Nephron (organoid): ENCODE results near the gene MAP4K1.

Source experiments
- H3K27ac Mint-ChIP-seq, 3 experiments: 2 replicates each; pipeline ENCODE4 v1.8.0; 2020; ENCODE audit warnings: mixed read lengths in 3 of 3, mild to moderate bottlenecking in 2 of 3, moderate library complexity in 1 of 3
- H3K27me3 Mint-ChIP-seq: 2 replicates; pipeline ENCODE4 v1.8.0; 2021; ENCODE audit warnings: low read depth, mild to moderate bottlenecking, moderate library complexity, mixed read lengths
- H3K36me3 Mint-ChIP-seq: 2 replicates; pipeline ENCODE4 v1.8.0; 2020; ENCODE audit warnings: low read depth, mixed read lengths
- H3K4me1 Mint-ChIP-seq: 2 replicates; pipeline ENCODE4 v1.8.0; 2020; ENCODE audit warnings: mixed read lengths
- H3K4me3 Mint-ChIP-seq, 3 experiments: 2 replicates each; pipeline ENCODE4 v1.8.0; 2020; ENCODE audit warnings: mild to moderate bottlenecking in 3 of 3, mixed read lengths in 3 of 3, moderate library complexity in 2 of 3
- H3K9me3 Mint-ChIP-seq: 2 replicates; pipeline ENCODE4 v1.8.0; 2020; ENCODE audit warnings: mixed read lengths
- TF ChIP-seq, protein P1 (sequence below), 3 experiments: fragments of 200-600 bp; sonication (generic); IDR thresholded peaks; one replicate each; pipeline ENCODE4 v1.5.0; 2021; ENCODE audit warnings: antibody characterized with exemption in 3 of 3; ENCODE audit not compliant: unreplicated experiment in 3 of 3

MAP4K1 gene

GRCh38 chr19:38617764-38618589 lies at the start of gene MAP4K1:
MAP4K1 (minus strand) TSS chr19:38617953; CDS start chr19:38617895, 58 bp downstream.
- H3K36me3 Mint-ChIP-seq: peaks cover 18% of the 10 kb centered on the region
- H3K9me3 Mint-ChIP-seq: no peaks in the 10 kb centered on the region
- H3K4me1 Mint-ChIP-seq: peaks cover 20% of the 10 kb centered on the region
- H3K27ac Mint-ChIP-seq: peak within 1 kb of the TSS; percentile 68 to 92 (median 85)
- TF ChIP-seq, protein P1, sequence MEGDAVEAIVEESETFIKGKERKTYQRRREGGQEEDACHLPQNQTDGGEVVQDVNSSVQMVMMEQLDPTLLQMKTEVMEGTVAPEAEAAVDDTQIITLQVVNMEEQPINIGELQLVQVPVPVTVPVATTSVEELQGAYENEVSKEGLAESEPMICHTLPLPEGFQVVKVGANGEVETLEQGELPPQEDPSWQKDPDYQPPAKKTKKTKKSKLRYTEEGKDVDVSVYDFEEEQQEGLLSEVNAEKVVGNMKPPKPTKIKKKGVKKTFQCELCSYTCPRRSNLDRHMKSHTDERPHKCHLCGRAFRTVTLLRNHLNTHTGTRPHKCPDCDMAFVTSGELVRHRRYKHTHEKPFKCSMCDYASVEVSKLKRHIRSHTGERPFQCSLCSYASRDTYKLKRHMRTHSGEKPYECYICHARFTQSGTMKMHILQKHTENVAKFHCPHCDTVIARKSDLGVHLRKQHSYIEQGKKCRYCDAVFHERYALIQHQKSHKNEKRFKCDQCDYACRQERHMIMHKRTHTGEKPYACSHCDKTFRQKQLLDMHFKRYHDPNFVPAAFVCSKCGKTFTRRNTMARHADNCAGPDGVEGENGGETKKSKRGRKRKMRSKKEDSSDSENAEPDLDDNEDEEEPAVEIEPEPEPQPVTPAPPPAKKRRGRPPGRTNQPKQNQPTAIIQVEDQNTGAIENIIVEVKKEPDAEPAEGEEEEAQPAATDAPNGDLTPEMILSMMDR (IDR thresholded peaks at IDR 0.05; ENCODE audit: unreplicated experiment in 3 of 3): no peak
- no peaks in the 10 kb centered on the region for H3K27me3 Mint-ChIP-seq
- peak within 1 kb of the TSS; percentile 97 to 100 (median 99) for H3K4me3 Mint-ChIP-seq

DNA sequence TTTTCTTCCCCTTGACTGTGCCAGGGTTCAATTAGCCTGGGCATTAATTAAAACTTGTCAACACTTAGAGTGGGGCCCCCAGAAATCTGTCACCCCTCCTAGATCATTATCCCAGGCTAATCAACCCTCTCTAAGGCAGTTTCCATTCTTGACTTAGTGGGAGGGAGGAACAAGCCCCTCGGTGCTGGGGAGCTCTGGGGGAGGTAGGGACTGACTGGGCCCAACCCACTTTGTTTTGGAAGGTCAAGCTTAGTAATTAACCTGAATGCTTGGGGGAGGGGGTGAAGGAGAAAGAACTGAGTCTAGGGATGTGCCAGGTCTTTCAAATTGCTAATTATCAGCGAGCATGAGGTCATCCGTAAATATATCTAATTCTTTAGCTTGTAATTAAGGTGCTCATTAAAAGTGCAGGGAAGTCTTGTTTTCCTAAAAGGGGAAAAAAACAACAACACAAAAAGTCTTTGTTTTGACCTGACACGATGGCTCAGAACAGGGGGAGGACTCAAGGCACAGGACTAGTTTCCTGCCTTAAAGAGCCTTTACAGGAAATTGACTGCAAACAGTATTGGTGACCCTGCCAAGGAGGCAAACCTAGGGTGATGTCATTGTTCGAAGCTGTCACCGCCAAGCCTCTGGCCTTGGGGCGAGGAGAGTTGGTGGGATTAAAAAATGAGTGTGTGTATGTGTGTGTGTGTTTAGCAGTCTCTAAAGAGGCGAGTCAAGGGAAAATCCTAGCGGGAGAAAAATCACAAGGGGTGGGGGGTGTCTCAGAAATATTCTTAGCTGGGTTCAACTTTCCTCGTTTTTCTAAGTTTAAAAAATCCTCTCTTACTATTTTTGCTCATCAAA lies 49.1 kb upstream of the MAP4K1 start:
- Mint-ChIP-seq H3K4me1 (peaks cover 95% of the 10 kb centered on the region), H3K27me3 (no peaks in the 10 kb centered on the region), H3K9me3 (no peaks in the 10 kb centered on the region)

DNA sequence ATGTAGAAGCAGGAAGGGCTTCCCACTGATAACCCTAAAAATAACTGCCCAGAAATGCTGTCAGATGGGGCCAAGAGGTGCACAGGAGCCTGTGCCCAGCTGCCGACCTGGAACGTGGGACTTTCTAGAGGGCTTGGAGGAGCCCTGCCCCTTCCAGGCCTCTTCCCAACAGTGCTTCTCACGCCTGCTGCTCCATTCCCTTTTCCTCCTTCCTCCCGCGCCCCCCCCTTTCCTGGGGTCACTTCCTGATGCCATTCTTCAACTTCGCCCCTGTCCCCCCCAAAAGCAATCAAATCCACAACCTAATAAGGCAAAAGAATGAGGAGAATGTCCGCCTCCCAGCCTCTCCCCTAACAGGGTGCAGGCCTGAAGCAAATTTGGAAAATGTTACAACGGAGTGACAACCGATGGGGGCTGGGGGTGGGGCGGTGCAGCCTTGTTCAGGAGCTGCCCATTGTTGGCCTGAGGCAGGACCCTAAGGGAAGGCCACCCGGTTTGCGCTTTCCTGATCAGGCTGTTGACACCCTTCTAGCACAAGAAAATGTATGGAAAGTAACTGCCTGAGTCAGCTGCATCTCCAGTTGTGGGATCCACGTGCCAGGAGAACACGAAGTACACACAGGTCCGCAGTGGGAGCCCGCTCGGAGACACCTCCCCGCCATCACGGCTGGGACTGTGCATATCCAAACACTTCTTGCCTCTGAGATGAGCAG lies 48.4 kb upstream of the MAP4K1 start:
- Mint-ChIP-seq H3K4me1 (peaks cover 93% of the 10 kb centered on the region), H3K27me3 (no peaks in the 10 kb centered on the region), H3K27ac (peak overlapping the region; percentile 96 to 99 (median 97)), H3K4me3 (peak overlapping the region; percentile 33 to 72 (median 60)), H3K36me3 (peaks cover 5% of the 10 kb centered on the region), H3K9me3 (no peaks in the 10 kb centered on the region)
- TF ChIP-seq, protein P1 (IDR thresholded peaks at IDR 0.05; ENCODE audit: unreplicated experiment in 3 of 3): no peak

More for the DNA sequence above, 49.1 kb upstream of the MAP4K1 start:
- Mint-ChIP-seq H3K4me3 (peak overlapping the region; percentile 33 to 72 (median 57)), H3K36me3 (peaks cover 3% of the 10 kb centered on the region), H3K27ac (peak overlapping the region; percentile 96 to 99 (median 97))
- TF ChIP-seq, protein P1 (IDR thresholded peaks at IDR 0.05; ENCODE audit: unreplicated experiment in 3 of 3): no peak

GRCh38 chr19:38665219-38665931 lies 47.6 kb upstream of the MAP4K1 start:
- Mint-ChIP-seq H3K9me3 (no peaks in the 10 kb centered on the region), H3K27ac (peak overlapping the region; percentile 97 to 99 (median 97)), H3K4me1 (peaks cover 96% of the 10 kb centered on the region), H3K4me3 (peak overlapping the region; percentile 33 to 72 (median 60)), H3K36me3 (peaks cover 7% of the 10 kb centered on the region), H3K27me3 (no peaks in the 10 kb centered on the region)
- TF ChIP-seq, protein P1 (IDR thresholded peaks at IDR 0.05; ENCODE audit: unreplicated experiment in 3 of 3): no peak

GRCh38 chr19:38664503-38665211 lies 46.9 kb upstream of the MAP4K1 start:
- H3K27me3 Mint-ChIP-seq: no peaks in the 10 kb centered on the region
- no peaks in the 10 kb centered on the region for H3K9me3 Mint-ChIP-seq
- TF ChIP-seq, protein P1 (IDR thresholded peaks at IDR 0.05; ENCODE audit: unreplicated experiment in 3 of 3): no peak
- peak overlapping the region; percentile 50 to 79 (median 60) for H3K4me3 Mint-ChIP-seq
- H3K27ac Mint-ChIP-seq: peak overlapping the region; percentile 94 to 97 (median 97)
- peaks cover 96% of the 10 kb centered on the region for H3K4me1 Mint-ChIP-seq
- peaks cover 7% of the 10 kb centered on the region for H3K36me3 Mint-ChIP-seq
